HG02623 (cell line): Measurements from ENCODE around the gene QSOX2.

Experiments
- ATAC-seq: cut with Tn5 transposase; IDR thresholded peaks from one replicate; pipeline ENCODE4 v1.9.1; 2021; ENCODE audit warnings: moderate library complexity; ENCODE audit not compliant: unreplicated experiment

Gene QSOX2

DNA sequence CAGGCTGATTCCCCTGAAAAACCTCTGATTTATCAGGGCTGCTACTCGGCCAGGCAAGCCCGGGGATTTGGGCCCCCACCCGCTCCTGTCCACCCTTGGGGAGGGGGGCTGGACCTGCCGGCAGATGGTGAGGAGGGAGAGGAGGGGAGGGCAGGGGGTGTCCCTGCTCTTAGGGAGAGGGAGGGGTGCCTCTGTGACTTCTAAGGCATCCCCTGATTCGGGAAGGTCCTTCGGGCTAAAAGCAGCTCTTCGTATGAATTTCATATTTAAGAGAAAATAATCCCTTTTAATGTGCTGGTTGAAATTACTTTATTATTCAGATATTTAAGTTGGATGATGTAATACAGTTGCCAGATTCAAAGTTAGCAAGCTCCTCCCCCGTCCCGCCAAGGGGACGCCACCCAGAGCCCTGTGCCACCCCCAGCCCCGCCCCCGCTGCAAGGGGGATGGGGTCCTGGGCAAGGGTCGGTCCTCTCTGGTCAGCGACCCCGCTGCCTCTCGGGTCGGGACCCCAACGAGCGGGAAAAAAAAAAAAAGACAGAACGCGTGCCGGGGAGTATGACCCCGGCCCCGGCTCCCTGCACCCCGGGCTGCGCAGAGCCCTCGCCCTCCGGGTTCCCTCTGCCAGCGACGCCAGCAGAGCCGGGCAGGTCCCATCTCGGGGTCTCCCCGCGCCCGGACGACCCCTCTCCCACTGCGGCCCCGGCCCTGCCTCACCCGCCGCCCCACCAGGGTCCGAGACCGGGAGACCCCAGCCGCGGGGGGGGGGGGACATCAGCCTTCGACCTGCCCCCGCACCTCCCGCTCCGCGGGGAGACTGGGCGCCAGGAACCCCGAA lies 53.1 kb downstream of the QSOX2 start:
- no peak for ATAC-seq

DNA sequence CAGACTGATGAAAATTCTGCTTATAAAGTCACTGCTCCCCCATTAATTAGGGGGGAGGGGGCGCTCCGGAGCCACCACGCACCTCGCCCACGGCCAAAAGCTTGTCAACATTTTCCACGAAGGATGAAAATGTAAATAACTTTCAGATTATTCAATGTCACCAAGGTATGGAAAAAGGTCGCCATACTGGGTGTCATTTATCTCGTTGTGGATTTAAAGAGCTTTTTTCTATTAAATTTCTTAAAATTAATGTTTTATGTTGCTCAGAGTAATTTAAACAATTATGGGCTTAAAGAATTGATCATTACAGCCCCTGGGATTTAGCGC lies 53.7 kb downstream of the QSOX2 start:
- no peak for ATAC-seq

DNA sequence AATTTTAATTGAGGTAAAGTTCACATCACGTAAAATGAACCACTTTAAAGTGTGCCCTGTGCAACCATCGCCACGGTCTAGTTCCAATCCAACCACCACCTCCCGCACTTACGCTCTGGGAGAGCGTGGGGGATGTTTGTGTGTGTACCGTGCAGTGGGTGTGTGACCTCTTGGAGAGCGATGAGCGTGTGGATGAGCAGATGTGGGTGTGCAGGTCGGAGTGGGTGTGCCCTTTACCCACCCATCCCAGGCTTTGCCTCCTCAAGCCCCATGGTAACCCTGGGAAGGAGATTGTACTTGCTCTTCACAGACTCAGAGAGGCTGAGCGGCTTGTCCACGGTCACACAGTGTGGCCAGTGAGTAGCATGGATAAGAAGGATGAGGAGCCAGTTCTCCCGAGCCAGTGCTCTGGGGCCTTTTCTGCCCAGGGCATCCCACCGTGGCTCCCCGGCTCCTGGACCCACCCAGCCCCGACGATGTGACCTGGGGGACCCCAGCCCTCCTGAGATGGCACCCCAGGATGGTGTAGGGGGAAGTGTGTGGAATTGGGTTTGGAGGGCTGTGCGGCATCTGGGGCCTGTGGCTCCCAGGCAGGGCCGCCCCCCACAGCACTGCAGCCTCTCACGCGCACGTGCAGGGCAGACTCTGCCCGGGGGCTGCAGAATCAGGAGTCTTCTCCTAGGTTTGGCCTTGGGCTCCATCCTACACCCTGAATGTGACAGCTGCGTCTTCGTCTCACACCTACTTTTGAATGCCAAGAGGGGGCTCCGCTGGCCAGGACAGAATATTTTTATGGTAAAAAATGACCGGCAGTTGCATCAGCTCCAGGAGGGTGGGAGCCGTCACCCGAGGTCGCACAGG lies 54.3 kb downstream of the QSOX2 start:
- no peak for ATAC-seq

DNA sequence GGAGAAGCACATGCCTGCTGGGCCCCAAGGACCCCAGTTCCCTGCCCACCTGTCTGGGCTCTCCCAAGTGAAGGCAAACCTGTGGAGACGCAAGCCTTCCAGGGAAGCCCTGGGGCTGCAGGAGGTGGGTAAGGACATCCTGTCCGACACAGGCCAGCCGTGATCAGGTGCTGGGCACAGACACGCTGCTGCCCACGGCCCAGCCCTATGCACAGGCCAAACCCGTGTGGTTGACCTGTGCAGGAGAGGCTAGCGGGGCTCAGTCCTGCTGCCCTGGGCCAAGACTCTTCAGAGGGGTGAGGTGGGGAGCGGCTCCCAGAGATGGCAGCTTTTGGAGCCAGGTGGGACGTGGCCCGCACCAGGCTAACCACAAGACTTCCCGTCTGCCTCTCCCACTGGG lies 55.0 kb downstream of the QSOX2 start:
- ATAC-seq: no peak

DNA sequence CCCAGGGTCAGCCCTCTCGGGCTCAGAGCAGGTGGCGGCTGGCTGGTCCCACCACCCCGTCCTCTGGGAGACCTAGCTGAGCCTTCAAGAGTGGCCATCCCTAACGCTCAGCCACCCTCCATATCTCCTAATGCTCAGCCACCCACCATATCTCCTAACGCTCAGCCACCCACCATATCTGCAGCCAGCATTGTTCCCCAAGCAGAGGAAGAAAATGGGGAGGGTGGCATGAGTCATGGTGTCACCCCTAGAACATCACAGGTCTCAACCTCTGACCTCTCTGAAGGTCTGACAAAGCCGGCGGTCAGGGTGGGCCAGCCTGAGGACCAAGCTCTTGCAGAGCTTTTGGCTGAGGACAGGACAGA lies 55.4 kb downstream of the QSOX2 start:
- ATAC-seq: no peak

DNA sequence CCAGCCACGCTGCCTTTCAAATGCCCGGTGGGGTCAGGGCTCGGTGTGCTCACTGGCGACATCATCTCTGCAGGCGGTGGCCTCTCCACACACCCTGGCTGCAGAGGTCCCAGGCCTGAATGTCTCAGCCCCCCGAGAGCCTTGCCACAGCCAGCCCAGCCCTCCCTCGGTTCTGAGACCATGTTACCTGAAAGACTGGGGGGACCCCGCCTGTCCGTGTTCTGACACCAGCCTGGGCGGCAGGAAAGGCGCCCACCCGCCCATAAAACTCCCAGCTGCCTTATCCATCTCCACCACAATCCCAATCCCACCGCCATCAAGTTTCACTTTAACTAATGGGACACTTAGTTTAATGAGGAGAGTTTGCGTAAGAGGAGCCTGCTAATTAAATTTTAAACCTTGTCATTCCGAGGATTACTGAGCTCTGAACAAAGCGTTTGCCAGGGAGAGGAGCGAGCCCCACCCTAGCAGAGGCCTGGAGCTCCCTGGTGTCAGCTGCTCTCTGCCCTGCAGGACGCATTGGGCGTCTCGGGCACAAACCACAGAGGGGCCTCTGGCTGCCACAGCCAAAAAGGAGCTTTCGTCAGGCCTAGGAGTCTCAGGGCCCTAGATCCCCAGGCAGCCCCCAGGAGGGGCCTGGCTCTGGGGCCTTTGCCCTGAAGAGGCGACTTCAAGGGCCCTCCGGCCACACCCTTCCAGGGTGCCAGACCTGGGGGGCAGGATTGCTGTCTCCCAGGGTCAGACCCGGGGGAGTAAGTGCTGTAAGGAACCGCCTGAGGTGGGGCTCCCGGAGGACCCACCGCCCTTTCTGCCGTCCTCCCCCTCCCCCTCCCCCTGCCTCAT lies 56.0 kb downstream of the QSOX2 start:
- ATAC-seq: no peak

DNA sequence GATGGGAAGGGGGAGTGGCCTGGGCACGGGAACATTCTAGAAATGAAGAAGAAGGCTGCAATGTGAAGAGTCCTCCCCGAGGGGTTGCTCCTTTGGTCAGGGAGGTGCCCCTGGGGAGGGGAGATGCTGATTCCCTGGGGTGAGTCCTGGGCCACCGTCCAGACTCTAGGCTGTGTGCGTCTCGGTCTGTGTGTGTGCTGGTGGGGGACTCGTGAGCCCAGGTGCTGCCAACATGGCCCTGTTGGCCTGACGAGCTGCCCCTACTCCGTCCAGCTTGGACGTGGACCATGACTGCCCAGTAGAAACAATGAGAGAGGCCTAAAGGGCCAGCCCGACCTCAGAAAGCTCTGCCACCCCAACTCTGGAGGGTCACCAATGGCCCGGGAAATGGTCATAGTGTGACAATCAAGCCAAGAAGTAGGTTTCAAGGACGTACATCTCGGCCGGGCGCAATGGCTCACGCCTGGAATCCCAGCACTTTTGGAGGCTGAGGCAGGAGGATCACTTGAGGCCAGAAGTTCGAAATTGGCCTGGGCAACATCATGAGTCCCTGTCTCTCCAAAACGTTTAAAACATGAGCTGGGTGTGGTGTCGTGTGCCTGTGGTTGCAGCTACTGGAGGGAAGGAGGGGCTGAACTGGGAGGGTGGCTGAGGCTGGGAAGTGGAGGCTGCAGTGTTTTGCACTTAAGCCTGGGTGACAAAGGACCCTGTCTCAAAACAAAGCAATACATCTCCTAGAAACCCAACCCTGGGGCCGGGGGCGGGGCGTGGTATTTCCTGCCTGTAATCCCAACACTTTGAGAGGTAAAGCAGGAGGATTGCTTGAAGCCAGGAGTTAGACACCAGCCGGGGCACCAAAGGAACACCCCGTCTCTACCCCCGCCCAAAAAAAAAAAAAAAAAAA lies 57.7 kb downstream of the QSOX2 start:
- no peak for ATAC-seq

DNA sequence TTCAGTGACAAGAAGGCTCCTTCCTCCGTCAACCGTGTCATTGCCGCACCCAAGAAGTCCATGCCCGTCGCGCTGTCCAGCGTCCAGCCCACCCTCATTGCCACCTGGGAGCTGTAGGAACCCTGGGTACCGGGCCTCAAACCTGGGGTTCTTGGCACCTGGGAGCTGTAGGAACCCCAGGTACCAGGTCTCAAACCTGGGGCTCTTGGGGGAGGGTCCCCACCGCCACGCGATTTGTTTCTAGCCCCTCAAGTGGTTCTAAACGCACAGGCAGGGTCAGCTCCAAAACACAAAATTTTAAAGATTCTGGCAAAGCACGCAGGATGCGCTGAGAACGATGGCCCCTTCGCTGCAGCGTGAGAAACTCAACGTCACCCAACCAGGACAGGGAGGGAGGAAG lies 58.4 kb downstream of the QSOX2 start:
- ATAC-seq: no peak

DNA sequence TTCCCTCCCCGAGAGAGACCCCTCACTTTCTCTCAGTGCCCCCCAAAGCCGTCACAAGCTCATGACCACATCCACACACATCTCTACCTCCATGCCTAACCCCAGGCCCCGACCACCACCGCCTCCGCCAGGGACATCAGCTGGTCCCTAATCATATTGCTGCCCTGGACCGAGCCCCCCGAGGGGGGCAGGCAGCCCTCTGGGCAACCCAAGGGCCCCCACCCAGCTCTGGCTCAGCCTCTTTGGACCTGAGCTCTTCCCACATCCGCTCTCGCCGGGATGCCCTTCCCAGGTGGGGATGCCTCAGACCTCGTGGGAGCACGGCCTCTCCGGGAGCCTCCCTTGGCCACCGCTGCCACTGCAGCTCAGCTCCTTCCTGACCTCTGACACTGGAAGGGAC lies 59.2 kb downstream of the QSOX2 start:
- ATAC-seq: no peak

DNA sequence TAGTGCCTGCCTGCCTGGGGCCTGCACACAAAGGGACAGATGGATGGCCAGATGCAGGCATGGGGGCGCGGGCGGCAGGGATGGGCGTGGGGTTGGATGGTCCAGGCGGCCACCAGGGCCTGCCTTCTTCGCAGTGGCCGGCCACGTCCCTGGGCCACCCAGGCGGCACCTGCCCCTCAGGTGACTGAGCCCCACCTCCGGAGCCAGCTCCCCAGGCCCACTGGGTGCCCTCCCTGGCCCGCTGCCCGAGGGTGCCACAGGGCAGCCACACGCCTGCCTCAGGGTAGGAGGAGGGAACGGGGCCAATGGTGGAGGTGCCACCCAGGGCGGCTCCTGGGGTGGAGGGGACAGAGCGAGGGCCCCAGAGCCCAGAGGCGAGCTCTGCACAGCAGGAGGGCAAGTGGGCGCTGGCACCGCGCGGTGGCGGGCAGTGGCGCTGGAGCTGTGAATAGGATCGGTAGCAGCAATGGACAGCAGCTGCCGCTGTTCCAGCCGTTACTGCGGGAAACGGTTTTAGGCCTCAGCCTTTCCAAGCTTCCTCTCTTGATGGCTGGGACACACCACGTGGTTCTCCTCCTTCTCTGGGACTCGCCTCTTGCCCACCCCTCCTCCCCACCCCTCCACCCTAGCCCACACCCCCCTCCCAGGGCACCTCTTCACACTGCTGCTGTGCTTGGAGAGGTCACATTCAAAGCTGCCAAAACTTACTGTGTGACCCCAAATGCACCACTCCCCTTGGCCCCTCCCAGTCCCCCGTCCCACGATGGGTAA lies 59.8 kb downstream of the QSOX2 start:
- ATAC-seq: no peak

DNA sequence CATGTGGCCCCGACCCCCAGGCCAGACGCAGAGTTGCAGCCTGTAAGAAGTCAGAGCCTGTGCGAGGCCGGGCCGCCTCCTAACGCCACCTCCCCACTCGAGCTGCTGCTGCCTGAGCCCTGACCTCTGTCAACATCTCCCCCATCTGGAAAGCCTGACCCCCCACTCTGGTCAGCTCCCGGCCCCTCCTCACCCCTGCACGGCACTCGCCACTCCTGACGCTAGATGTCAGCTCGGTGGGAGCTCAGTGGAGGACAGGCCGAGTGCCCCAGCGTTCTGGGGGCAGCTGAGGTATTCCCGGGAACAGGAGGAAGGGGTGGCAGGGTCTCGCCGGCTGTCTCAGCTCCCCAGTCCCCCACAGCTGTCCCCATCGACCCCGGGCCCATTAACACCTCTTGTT lies 60.5 kb downstream of the QSOX2 start:
- no peak for ATAC-seq

DNA sequence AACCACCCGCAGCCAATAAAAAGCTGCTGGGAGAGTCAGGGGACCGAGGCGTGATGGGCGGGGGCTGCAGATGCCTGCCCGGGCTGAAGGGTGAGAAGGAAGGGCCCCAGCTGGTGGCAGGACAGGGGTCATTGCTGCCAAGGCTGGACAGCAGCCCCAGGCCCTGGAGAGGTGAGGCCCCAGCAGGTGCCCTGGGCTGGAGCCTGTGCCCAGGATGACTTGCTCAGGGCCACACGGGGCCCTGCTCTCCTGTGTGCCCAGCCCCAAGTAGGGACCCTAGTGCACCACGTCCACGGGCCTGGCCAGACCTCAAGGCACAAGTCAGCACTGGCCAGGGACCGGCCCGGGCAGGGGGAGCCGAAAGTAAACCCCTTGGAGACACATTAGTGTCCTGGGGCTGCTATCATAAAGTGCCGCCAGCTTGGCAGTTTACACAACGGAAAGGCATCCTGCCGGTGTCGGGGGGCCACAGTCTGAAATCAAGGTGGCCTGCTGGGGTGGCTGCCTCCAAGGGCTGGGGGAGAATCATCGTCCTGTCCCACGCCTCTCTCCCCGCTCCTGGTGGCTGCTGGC lies 62.7 kb downstream of the QSOX2 start:
- ATAC-seq: no peak

DNA sequence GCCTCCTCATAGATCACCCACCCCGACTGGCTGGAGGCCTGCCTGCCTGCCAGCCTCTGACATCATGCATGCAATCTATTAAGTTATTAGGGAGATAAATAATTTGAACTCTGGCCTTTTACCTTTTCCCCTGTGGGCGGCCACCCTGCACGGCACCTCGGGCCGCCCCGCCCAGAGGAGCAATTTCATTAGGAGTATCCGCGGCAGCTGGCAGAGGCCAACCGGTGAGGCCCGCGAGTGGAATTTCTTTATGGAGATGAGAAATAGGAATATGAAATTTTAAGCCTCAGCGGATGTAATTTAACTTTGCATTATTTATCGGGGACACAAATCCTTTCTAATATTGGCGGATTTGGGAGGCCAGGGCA lies 63.2 kb downstream of the QSOX2 start:
- no peak for ATAC-seq

DNA sequence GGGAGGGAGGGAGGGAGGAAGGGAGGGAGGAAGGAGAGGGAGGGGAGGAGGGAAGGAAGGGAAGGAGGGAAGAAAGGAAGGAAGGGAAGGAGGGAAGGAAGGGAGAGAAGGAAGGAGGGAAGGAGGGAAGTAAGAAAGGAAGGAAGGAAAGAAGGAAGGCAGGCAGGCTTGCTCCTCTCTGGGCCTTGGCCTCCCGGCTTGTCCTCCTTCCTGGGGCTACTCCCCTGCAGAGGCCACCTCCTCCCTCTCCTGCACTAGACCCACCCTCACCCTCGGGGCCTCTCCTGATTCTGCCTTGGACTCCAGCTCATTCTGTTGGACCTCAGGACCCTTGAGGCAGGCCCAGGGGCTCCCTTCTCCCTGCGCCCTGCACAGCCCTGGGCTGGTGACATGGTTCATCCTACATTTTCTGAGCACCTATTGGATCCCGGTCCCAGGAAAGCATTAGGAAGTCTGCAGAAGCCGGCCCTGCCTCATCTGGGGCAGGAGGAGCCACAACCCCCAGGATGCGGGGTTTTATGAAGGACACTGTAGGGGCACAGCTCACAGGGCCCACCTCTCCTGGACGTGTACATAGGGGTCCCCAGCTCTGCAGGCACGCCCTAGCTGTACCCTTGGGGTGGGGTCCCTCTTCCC lies 63.7 kb downstream of the QSOX2 start:
- ATAC-seq: no peak

DNA sequence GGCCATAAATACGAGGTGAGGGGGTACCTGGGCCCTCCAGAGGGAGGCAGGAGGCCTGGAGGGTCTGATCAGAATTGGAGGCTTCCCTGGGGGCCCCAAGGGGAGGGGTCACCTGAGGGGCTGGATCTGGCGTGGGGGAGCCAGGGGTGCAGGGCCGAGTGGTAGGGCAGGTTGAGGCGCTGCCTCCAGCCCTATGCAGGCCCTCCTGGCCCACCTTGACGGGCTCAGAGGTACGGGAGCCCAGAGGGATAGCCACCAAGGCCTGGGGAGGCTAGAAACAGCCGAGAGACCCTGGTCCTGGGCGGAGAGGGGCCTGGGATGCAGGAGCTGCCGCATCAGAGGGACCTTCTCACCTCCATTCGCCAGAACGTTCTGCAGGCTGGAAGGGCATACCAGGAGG lies 65.0 kb downstream of the QSOX2 start:
- no peak for ATAC-seq

DNA sequence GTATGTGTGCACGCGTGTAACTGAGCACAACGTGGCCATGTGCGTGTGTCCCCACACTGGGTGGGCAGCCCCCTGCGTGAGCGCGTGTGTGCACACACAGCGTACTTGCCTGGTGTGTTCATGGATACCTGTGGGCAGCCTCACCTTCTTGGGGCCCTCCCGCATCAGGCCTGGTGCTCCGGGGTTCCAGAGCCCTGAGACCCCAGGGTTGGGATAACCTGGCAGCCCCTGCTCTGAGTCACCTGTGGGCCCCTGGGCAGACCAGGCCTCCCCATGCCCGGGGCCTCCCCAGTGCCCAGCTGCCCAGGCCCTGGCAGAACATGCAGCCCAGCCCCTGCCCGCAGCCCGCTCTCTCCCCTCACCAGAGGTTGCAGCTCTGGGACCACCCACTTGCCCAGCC lies 65.9 kb downstream of the QSOX2 start:
- no peak for ATAC-seq

DNA sequence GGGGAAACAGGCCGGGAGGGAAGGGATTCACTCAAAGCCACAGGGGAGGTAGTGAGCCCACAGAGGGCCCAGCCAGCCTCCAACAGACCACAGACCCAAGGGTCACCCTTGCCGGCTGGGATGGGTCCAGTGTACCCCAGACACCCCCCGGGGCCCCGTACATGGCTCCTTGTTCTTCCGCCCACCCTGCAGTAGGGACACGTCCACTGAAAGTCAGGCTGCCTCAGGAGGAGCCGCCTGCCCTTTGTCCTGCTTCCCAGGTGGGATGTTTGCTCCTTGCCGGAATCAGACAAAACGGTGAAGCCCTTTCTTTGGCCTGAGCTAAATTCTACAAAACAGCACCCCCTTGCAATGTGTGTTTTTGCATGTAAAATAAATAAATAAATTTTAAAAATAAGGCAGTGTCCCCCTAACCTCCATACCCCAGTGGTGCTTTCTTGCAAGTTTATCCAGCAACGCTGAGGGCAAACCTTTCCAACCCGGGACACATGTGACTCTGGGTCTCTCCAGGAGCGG lies 66.5 kb downstream of the QSOX2 start:
- no peak for ATAC-seq

DNA sequence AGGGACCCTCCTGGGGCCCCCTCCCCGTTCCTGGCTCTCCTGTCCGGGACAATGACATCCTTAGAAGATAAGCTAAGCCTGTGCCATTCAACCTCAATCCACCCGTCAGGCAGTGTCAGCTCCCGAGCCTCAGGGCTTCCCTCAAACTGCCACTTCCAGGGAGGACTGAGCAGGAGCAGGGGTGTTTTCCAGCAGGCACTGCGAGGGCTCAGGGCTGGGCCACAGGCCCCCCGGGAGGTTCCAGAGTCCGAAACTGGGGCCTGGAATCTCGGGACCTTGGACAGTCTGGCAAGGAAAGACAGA lies 66.9 kb downstream of the QSOX2 start:
- ATAC-seq: no peak
